Tibial artery (tissue), 4 donors: ENCODE results near the gene SLCO4A1.

ENCODE experiments used
- DNase-seq, 2 donors: peaks; one replicate each; pipeline ENCODE4 v3.0.0-alpha.2; 2019
- H3K27ac ChIP-seq, 2 donors: fragments of 200-600 bp; sonication (generic) in 1 of 2; 1 replicate in 1 of 2; 2 replicates in 1 of 2; pipeline ENCODE4 v1.5.1; 2018 to 2019; ENCODE audit warnings: mild to moderate bottlenecking in 1 of 2
- H3K27me3 ChIP-seq, 2 donors: fragments of 200-600 bp; sonication (generic) in 1 of 2; one replicate each; pipeline versions ENCODE4 v1.5.1 to v1.6.0; 2016 to 2019
- H3K36me3 ChIP-seq, 3 donors: fragments of 200-600 bp; sonication (generic) in 2 of 3; one replicate each; pipeline ENCODE4 v1.5.1; 2016 to 2019; ENCODE audit warnings: mild to moderate bottlenecking in 2 of 3
- H3K4me1 ChIP-seq, 4 donors: fragments of 200-600 bp; sonication (generic) in 2 of 4; 1 replicate in 3 of 4; 2 replicates in 1 of 4; pipeline ENCODE4 v1.5.1; 2016 to 2019
- H3K4me3 ChIP-seq, 2 donors: fragments of 200-600 bp; sonication (generic) in 1 of 2; 1 replicate in 1 of 2; 2 replicates in 1 of 2; pipeline ENCODE4 v1.5.1; 2018 to 2019; ENCODE audit warnings: mild to moderate bottlenecking in 2 of 2
- H3K9me3 ChIP-seq, 3 donors: fragments of 200-600 bp; sonication (generic) in 1 of 3; one replicate each; pipeline ENCODE4 v1.5.1; 2016 to 2019
- CTCF ChIP-seq, 2 experiments: fragments of 200-600 bp in 1 of 2; fragments of 450-650 bp in 1 of 2; IDR thresholded peaks; one replicate each; pipeline ENCODE4 v1.5.1; 2017 to 2019; ENCODE audit warnings: antibody characterized with exemption in 2 of 2, mild to moderate bottlenecking in 1 of 2, moderate library complexity in 1 of 2
- intact Hi-C: fragments of 100-400 bp; cut with DNase I; formaldehyde crosslinking; loops from one replicate; pipeline ENCODE4 v1.15.0; 2023; ENCODE audit warnings: low total_unique reads

SLCO4A1 gene

DNA sequence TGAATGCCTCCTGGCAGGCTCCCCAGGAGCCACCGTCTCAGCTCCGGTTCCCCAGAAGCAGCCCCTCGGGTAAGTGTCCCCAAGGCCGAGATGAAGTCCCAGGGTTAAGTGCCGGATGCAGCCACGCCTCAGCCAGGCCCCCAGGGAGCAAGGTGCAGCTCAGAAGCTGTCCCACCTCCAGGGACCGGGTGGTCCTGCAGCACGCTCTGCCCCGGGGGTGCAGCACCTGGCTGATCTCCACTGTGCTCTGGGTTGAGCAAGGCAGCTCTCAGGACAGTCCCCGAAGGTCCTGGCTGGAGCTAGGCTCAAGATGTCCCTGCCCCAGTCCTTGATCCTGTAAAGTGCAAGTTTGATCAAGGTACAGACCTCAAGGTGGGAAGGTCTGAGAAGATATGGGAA lies 51.2 kb downstream of the SLCO4A1 start:
- intact Hi-C loops: no loop called here
- H3K4me1 ChIP-seq: no peaks in the 10 kb centered on the region
- H3K27ac ChIP-seq: no peak overlapping the region
- H3K9me3 ChIP-seq: no peaks in the 10 kb centered on the region
- no peak for DNase-seq
- H3K36me3 ChIP-seq: no peaks in the 10 kb centered on the region
- H3K27me3 ChIP-seq: peaks cover 0 to 79% of the 10 kb centered on the region in 2 donors
- no peak overlapping the region for H3K4me3 ChIP-seq
- no peak for TF ChIP-seq CTCF (IDR thresholded peaks at IDR 0.05)

DNA sequence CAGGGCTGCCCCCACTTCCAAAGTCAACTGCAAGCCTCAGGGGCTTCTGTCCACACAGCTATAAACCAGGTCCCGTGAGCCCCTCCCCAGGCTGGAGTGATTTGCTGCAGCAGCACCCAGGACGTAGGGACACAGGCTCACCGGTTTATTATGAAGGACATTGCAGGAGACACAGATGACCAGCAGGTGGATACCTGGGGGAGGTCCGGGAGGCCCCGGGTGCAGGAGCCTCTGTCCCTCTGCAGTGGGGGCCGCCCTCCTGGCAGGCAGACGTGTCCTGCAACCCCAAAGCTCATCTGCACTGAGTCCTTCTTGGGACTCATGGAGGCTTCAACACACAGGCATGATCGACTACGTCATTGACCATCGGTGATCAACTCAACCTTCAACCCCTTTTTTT lies 51.8 kb downstream of the SLCO4A1 start:
- H3K27me3 ChIP-seq: peaks cover 0 to 79% of the 10 kb centered on the region in 2 donors
- no peaks in the 10 kb centered on the region for H3K36me3 ChIP-seq
- no peak for TF ChIP-seq CTCF (IDR thresholded peaks at IDR 0.05)
- H3K4me1 ChIP-seq: no peaks in the 10 kb centered on the region
- no peaks in the 10 kb centered on the region for H3K9me3 ChIP-seq
- no peak for DNase-seq
- H3K4me3 ChIP-seq: no peak overlapping the region
- H3K27ac ChIP-seq: no peak overlapping the region
- intact Hi-C loops: no loop called here

DNA sequence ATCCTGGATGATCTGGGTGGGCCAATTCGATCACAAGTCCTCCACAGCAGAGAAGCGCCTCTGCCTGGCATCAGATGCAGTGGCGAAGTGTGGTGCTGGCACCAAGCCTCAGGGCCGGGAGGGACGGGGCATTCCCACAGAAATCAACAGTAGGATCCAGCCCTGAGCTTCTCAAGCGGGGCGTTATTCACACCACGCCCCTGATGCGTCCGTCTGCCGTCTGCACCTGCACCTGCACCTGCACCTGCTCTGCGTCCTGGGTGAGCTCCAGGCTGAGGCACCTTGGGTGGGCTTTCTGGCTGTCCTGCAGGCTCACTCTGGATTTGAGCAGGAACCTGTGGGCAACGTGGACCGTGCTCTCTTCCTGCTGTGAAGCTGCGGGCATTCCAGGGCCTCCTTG lies 52.6 kb downstream of the SLCO4A1 start:
- Histone ChIP-seq H3K4me3 (no peak overlapping the region), H3K36me3 (no peaks in the 10 kb centered on the region), H3K9me3 (no peaks in the 10 kb centered on the region), H3K27me3 (peaks cover 0 to 72% of the 10 kb centered on the region in 2 donors), H3K27ac (no peak overlapping the region), H3K4me1 (no peaks in the 10 kb centered on the region)
- intact Hi-C loops: no loop called here
- no peak for TF ChIP-seq CTCF (IDR thresholded peaks at IDR 0.05)
- no peak for DNase-seq

DNA sequence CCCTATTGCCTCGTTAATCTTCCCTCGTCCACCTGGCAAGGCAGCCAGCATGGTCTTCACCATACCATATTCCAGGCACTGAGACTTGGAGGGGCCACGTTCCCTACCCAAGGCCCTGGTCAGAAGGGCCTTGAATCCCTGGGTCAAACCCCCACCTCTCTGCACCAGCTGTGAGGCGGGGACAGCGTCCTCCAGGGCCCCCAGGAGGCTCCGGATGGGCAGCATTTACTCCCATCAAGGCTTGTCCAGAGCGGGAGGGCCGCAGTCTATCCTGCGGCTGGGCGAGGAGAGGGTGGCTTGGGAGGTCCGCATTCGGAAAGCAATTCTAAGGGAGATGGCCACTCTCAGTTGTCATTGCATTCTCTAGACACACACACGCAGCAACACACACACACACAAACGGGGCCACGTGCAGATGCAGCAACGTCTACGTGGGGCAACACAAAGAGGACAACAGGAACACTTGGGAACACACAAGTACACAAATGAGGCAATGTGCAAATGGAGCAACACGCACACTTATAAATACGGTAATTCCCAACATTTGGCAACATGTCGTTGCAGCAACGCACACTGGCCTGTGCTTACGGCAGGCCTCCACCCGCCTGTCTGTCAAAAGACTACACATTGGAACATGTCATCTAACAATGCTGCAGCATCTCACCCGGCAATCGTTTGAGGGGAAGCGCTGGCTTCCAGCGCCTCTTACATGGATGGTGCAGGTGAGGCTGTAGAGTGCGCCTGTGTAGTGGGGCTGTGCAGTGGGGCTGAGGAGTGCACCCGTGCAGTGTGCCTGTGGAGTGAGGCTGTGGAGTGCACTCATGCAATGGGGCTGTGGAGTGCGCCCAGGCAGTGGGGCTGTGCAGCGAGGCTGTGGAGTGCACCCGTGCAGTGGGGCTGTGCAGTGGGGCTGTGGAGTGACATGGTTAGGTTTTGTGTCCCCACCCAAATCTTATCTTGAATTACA lies 53.4 kb downstream of the SLCO4A1 start:
- TF ChIP-seq CTCF (IDR thresholded peaks at IDR 0.05): no peak
- H3K27me3 ChIP-seq: peaks cover 0 to 64% of the 10 kb centered on the region in 2 donors
- no peaks in the 10 kb centered on the region for H3K36me3 ChIP-seq

DNA sequence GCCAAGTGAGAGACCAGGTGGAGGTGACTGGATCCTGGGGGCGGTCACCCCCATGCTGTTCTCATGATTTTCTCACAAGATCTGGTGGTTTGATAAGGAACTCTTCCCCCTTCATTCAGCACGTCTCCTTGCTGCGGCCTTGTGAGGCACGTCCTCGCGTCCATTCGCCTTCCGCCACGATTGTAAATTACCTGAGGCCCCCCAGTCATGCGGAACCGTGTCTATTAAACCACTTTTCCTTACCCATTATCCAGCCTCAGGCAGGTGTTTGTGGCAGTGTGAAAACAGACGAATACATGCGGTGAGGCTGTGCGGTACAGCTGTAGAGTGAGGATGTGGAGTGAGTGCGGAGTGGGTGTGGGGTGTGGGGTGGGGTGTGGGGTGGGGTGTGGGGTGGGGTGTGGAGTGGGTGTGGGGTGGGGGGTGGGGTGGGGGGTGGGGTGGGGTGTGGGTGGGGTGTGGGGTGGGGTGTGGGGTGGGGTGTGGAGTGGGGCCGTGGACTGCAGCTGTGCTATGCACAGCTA lies 54.2 kb downstream of the SLCO4A1 start:
- intact Hi-C loops: no loop called here
- no peak for DNase-seq
- Histone ChIP-seq H3K4me1 (no peaks in the 10 kb centered on the region), H3K4me3 (no peak overlapping the region), H3K36me3 (no peaks in the 10 kb centered on the region), H3K27me3 (peaks cover 0 to 61% of the 10 kb centered on the region in 2 donors), H3K9me3 (no peaks in the 10 kb centered on the region), H3K27ac (no peak overlapping the region)
- TF ChIP-seq CTCF (IDR thresholded peaks at IDR 0.05): no peak

More for the DNA sequence above, 53.4 kb downstream of the SLCO4A1 start:
- intact Hi-C loops: no loop called here
- Histone ChIP-seq H3K4me1 (no peaks in the 10 kb centered on the region), H3K27ac (no peak overlapping the region), H3K9me3 (no peaks in the 10 kb centered on the region), H3K4me3 (no peak overlapping the region)
- no peak for DNase-seq
